Tracheal epithelial cell (primary cell): Measurements from ENCODE around the gene PCNT. TPM values are rescaled to one million over a fixed set of nuclear protein-coding genes. Genes with fewer than 3 reads are reported as not detected.

Source experiments
- total RNA-seq: library from RNA; depleted of rRNA; stranded (reverse); fragments of >200 nt; gene quantifications from 2 replicates; pipeline ENCODE4 v1.2.1, GENCODE V29; 2014

PCNT gene, protein sequence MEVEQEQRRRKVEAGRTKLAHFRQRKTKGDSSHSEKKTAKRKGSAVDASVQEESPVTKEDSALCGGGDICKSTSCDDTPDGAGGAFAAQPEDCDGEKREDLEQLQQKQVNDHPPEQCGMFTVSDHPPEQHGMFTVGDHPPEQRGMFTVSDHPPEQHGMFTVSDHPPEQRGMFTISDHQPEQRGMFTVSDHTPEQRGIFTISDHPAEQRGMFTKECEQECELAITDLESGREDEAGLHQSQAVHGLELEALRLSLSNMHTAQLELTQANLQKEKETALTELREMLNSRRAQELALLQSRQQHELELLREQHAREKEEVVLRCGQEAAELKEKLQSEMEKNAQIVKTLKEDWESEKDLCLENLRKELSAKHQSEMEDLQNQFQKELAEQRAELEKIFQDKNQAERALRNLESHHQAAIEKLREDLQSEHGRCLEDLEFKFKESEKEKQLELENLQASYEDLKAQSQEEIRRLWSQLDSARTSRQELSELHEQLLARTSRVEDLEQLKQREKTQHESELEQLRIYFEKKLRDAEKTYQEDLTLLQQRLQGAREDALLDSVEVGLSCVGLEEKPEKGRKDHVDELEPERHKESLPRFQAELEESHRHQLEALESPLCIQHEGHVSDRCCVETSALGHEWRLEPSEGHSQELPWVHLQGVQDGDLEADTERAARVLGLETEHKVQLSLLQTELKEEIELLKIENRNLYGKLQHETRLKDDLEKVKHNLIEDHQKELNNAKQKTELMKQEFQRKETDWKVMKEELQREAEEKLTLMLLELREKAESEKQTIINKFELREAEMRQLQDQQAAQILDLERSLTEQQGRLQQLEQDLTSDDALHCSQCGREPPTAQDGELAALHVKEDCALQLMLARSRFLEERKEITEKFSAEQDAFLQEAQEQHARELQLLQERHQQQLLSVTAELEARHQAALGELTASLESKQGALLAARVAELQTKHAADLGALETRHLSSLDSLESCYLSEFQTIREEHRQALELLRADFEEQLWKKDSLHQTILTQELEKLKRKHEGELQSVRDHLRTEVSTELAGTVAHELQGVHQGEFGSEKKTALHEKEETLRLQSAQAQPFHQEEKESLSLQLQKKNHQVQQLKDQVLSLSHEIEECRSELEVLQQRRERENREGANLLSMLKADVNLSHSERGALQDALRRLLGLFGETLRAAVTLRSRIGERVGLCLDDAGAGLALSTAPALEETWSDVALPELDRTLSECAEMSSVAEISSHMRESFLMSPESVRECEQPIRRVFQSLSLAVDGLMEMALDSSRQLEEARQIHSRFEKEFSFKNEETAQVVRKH (N-terminal part only)
- 10.4 and 11.1 TPM in 2 replicates for total RNA-seq

DNA sequence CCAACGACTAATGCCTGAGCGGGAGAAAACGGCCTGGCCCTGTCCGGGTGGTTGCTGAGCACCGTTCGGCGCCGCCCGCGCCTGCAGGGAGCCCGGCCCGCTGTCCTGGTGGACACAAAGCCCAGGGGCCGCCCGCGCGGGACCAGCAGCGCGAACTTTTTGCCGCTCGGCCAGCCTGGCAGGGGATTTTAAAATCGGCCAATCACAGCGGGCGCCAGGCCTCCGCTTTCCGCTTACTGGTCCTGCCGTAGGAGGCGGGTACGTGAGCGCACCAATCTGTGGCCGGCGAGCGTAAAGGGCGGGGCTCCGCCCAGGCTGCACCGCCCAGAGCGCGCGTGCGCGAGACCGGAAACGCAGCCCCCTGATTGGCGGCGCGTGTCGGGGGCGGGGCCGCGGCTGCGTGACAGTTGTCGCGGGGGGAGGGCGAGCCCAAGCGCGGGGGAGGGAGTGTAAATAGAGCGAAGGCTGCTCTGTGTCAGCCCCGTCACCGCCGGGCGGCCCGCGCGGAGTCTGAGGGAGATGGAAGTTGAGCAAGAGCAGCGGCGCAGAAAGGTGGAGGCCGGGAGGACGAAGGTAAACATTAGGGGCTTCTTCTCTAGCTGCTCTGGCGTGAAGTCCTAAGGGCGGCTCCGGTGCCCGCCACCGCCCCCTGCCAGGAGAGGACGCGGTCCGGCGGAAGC, at the start of gene PCNT, which contains the start of gene C21orf58:
TSS of gene PCNT (plus strand) at position 447 of the 680 bp plus-strand sequence. CDS start at position 520, 73 bp downstream.
TSS of gene C21orf58 (minus strand) at position 161 of the 680 bp plus-strand sequence. CDS start 1,132 bp downstream, outside the sequence.

GRCh38 chr21:46285206-46285661, 38.7 kb upstream of the PCNT start, which contains the start of gene MCM3AP:
Gene MCM3AP, minus strand, starts transcription at chr21:46285611. Its CDS starts 325 bp downstream, at chr21:46285286.

GRCh38 chr21:46285761-46286647, 38.0 kb upstream of the PCNT start, which contains the start of gene YBEY:
Gene YBEY, plus strand, starts transcription at chr21:46286342. Its CDS starts 572 bp downstream, at chr21:46286914.

GRCh38 chr21:46458315-46459023, 134.5 kb downstream of the PCNT start, which contains the start of gene DIP2A:
Gene DIP2A, plus strand, starts transcription at chr21:46458891. Its CDS starts 241 bp downstream, at chr21:46459132.

Other genes with a start within 250 kb of the PCNT start
- 0.43 and 58.6 TPM in 2 replicates for gene COL6A2, start 226.0 kb upstream of the PCNT start, total RNA-seq
- gene FTCD, start 168.6 kb upstream of the PCNT start, total RNA-seq = 0.48 TPM in 1 of 2 replicates, not detected in the other
- gene SPATC1L, start 139.7 kb upstream of the PCNT start, total RNA-seq = 2.4 and 3.4 TPM in 2 replicates
- gene LSS, start 95.4 kb upstream of the PCNT start, total RNA-seq = 42.4 and 66.3 TPM in 2 replicates
- 60.7 and 64.4 TPM in 2 replicates for gene MCM3AP, start 38.5 kb upstream of the PCNT start, total RNA-seq
- gene YBEY, start 37.8 kb upstream of the PCNT start, total RNA-seq = 12.3 and 15.8 TPM in 2 replicates
- gene C21orf58, start 286 bp upstream of the PCNT start, total RNA-seq = 0.85 and 2.2 TPM in 2 replicates
- 21.4 and 24.9 TPM in 2 replicates for gene DIP2A, start 134.7 kb downstream of the PCNT start, total RNA-seq